ENCODE results near the gene HCFC1R1.

The HCFC1R1 gene

GRCh38 chr16:3022208-3022683 is 1.5 kb downstream of the HCFC1R1 start:
- TF ChIP-seq CTCF (IDR thresholded peaks at IDR 0.05; ENCODE audit: low read depth, low read length, missing control alignments): no peak
- in situ Hi-C loops (cut with HindIII; ENCODE audit: low sequenced_read_pairs): no loop called here
- H3K4me3 ChIP-seq (ENCODE audit: low read depth, low read length): peak overlapping the region; percentile 93
- peak; percentile 94 for DNase-seq (ENCODE audit: low read depth)

GRCh38 chr16:3021449-3022207 is 2.1 kb downstream of the HCFC1R1 start:
- in situ Hi-C loops (cut with HindIII; ENCODE audit: low sequenced_read_pairs): no loop called here
- peak; percentile 91 for DNase-seq (ENCODE audit: low read depth)
- H3K4me3 ChIP-seq (ENCODE audit: low read depth, low read length): peak overlapping the region; percentile 93
- TF ChIP-seq CTCF (IDR thresholded peaks at IDR 0.05; ENCODE audit: low read depth, low read length, missing control alignments): peak; percentile 38

DNA sequence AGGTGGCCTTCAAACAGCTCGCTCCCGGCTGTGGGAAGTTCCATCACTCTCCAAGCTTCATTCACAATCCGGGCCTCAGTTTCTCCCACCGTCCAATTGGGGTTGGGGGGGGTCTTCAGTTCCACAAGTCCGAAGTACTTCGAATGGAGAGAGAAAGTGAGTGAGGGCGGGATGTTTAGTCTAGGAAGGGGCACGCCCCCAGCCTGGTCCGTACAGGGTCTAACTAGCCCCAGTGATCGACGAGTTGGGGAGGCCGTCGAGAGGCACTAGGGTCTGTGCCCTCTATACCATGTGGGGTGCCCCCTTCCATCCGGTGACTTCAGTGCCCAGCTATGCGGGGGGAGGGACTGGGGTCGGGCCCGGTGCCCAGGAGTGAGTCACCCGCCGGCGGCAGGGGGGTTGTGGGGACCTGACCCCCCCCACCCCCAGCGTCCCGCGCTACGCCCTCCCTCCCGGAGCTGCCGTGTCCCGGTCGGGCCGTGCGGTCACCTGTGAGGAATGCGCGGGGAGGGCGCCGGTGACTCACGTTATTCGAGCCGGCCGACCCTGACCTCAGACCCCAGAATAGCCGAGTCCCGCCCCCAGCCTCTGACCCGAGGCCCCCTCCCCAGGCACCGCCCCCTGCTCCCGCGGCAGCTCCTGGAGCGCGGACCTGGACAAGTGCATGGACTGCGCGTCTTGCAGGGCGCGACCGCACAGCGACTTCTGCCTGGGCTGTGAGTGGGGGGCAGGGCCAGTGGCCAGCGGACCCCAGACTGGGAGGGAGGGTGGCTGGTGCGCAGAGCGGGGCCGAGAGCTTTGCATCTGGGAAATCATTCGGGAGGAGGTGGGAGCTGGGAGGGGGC is 2.9 kb downstream of the HCFC1R1 start:
- TF ChIP-seq CTCF (IDR thresholded peaks at IDR 0.05; ENCODE audit: low read depth, low read length, missing control alignments): no peak
- H3K4me3 ChIP-seq (ENCODE audit: low read depth, low read length): peak overlapping the region; percentile 93
- in situ Hi-C loops (cut with HindIII; ENCODE audit: low sequenced_read_pairs): no loop called here
- DNase-seq (ENCODE audit: low read depth): peak; percentile 34

- in situ Hi-C loops (cut with HindIII; ENCODE audit: low sequenced_read_pairs): no loop called here
- no peak for TF ChIP-seq CTCF (IDR thresholded peaks at IDR 0.05; ENCODE audit: low read depth, low read length, missing control alignments)
These were observed 3.5 kb downstream of the HCFC1R1 start, which contains the start of gene TNFRSF12A for GRCh38 chr16:3020247-3020603. Gene TNFRSF12A, plus strand, starts transcription at chr16:3020368. Its CDS starts 30 bp downstream, at chr16:3020398.

GRCh38 chr16:3019594-3020246 is 4.0 kb downstream of the HCFC1R1 start:
- no peak for TF ChIP-seq CTCF (IDR thresholded peaks at IDR 0.05; ENCODE audit: low read depth, low read length, missing control alignments)
- H3K4me3 ChIP-seq (ENCODE audit: low read depth, low read length): peak overlapping the region; percentile 93
- in situ Hi-C loops (cut with HindIII; ENCODE audit: low sequenced_read_pairs): no loop called here
- no peak for DNase-seq (ENCODE audit: low read depth)

More at GRCh38 chr16:3020247-3020603, 3.5 kb downstream of the HCFC1R1 start, which contains the start of gene TNFRSF12A:
- DNase-seq (ENCODE audit: low read depth): peak; percentile 15
- peak within 1 kb of the TSS; percentile 93 for H3K4me3 ChIP-seq (ENCODE audit: low read depth, low read length)
